HL-60/S4 (cell line): ENCODE measurements around the gene RARRES1.

Experiments used
- in situ Hi-C: fragments of 300-500 bp; cut with MboI; formaldehyde crosslinking; loops from 2 replicates; pipeline ENCODE4 v1.14.3; 2022; ENCODE audit warnings: low sequenced_read_pairs

The RARRES1 gene

DNA sequence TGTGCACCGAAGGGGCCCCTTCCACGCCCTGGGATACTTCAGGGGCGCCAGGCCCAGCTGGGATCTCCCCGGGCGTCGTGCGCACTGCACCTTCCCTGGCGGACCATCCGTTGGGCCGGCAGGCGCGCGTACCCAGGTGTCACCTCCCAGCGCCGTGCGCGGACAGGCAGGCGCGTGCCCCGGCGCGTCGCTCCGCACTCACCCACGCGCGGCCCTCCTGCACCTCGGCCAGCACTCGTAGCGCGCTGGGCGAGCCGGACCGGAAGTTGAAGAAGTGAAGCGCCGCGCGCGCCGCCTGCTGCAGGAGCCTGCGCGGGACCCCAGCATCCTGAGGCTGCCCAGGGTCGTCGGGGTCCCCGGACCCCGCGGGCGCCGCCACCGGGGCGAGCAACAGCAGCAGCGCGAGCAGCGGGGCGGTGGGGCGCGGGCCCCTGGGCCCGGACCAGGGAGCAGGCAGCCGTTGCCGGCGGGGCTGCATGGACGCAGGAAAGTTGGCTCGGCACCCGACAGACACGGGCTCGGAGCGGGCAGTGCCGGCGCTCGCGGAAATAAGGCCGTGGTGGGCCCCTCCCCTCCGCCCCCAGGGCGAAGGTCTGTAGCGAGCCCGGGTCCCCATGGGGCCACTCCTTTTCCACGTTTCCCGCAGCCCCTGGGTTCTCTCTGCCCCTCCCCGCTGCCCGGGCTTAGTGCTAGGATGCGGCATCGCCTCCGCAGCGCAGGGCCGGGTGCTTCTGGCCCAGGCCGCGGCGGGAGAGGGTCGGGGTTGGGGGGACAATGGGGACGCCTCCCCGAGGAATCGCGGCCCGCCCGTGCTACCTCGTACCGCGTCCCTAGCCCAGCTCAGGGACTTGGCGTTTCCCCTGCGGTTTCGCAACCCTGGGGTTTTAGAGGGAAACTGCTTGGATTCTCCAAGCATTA is at the start of gene RARRES1:
Gene RARRES1, minus strand, starts transcription at position 520 of the 918 bp plus-strand sequence. Its CDS starts 42 bp downstream, at position 478.
- in situ Hi-C loops, result no loop called here

DNA sequence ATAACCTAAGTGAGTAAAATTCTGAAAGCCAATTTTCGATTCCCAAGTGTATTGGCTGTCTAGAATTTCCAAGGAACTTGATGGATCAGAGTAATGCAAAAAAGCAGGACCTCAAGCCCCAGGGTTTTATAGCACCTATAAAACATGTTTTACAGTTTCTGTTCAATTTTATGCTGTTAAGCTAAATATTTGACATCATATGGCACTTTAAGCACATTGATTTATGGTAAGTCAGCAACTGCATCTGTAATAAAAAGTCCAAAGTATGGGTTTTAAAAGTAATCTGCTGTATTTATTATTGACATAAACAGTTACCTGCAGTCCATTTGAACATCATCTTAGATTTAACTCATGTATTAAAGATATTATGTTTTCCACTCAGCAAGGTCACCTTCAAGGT is 49.6 kb upstream of the RARRES1 start:
- in situ Hi-C loops, result loop anchor here (25.0 kb wide), 3 partner anchors 120 to 1170 kb away; partner anchors contain the start of gene LXN

- in situ Hi-C loops, result loop anchor here (25.0 kb wide), 3 partner anchors 119 to 1169 kb away; partner anchors contain the start of gene LXN
Measured at GRCh38 chr3:158781191-158781590, 48.9 kb upstream of the RARRES1 start.

DNA sequence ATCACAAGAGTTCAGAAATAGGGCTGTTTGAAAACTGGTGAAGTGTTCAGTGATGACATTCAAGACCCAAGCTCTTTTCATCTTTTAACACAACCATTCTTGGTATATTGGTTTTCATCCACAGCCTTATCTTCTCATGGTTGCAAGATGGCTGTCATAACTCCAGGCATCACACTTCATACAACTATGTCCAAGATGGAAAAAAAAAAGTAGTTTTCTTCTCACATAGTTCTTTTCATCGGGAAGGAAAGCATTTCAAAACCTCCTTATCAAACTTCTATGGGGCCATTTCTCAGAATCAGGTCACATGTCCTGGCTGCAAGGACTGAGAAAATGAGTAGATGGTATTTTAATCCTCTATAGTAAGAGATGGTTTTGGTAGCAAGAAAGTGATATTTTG is 48.5 kb upstream of the RARRES1 start:
- in situ Hi-C loops, result loop anchor here (25.0 kb wide), 3 partner anchors 118 to 1168 kb away; partner anchors contain the start of gene LXN

DNA sequence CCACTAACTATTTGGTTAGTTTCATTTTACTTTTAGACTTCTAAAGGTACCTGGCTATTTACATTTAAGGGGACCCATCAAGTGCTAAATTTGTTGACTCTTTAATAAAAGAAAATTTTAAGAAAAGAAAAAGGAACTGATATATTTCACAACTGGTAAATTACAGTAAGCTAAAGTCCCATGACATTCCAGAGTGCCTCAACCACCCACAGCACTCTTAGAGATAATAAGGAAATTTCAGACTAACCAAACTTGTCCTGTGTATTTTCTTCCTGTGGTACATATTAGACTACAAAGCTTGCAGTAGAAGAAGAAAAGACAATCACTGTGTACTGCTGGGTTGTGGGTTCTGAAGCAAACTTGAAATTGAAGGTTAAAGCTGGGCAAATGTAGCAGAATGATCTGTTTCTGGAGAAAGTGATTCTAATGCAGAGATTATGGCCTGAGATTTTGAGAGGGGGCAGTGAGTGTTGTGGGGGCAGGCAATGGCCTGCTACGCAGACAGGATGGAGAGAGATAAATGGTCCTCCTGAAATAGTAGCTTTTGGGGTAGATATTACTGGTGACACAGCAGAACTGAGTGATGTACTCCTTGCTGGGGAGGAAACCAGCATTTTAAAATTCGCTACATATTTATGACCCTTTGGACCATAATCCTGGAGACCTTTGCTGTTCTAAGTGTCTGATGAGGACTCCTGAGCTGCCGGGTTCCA is 45.1 kb upstream of the RARRES1 start:
- in situ Hi-C loops, result loop anchor here (25.0 kb wide), 3 partner anchors 115 to 1165 kb away; partner anchors contain the start of gene LXN

DNA sequence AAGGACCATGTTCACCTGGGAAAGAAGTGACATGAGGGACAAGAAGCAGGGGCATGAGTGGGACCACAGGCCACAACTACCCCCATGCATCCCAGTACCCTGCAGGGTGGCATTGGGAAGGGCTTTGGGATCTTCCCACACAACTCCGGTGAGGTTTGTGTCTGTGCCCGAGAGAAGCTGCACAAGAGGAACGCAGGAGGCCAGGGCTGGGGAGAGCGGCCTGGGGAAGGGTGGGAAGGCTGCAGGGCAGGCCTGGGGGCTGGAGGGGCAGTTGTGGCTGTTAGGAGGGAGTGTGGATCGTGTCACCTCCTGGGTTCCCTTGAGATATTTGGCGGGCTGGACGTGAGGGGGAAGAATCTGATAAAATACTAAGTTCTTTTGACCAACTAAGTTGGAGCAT is 44.3 kb upstream of the RARRES1 start:
- in situ Hi-C loops, result loop anchor here (25.0 kb wide), 3 partner anchors 114 to 1164 kb away; partner anchors contain the start of gene LXN

- in situ Hi-C loops, result loop anchor here (25.0 kb wide), 3 partner anchors 113 to 1163 kb away; partner anchors contain the start of gene LXN
Measured at GRCh38 chr3:158775426-158776410, 43.5 kb upstream of the RARRES1 start.

DNA sequence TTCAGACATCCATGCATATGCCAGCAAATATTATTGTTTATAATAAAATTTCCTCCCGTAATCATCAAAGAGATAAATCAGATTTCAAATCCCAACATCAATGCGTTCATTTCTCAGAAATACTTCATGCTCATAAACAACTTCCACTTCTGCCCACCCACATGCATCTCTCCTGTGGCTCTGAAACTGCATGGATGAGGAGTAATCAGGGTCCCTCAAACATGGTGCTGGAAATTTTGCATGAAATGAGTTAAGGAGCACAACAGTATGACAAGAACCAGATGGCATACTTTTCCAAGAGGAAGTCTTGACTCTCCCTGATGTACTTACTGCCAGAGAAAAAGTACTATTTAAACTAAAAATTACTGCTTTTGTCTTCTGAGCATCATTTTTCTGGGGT is 42.7 kb upstream of the RARRES1 start:
- in situ Hi-C loops, result loop anchor here (25.0 kb wide), 3 partner anchors 113 to 1163 kb away; partner anchors contain the start of gene LXN

DNA sequence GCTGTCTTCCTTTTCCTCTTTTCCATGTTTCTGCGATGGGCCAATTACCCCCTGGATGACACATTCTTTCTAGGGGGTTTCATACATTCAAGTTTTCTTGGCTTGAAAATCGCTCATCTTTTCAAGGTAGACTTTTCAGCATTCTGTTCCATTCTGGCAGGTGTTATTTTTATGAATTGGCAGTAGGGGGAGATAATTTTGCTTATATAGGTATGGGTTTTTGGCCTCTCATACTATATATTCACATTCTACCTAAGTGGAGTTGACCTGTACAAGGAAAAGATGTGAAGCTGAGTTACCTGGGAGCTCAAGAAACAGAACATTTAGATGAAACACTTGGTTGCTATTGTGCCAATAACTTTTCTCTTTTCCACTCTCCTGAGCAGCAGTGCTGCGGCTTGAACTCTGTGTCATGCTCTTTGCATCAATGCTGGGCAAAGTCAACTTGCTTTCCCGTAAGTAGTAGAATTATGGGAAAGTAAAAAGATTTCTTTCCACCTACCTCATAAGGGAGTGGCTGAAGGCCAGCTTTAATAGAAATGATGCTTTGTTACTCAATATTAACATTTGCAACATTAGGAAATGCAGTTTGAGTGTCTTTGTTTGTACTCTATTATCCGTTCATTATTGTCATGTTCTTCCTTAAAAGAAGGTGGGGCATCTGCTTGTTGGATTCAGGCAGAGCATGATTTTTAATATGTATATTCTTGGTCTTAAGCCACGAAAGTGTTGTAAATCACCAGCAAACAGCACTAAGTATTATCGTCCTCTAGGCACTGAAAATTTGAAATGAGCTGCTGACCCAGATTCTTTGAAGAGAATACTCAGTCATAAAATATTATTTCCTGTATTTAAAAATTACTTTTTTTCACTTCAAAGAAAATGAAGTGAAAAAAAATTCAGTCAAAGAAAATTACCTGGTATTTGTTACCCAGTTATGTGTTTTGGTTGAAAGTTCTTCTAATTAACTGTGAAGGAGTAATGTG is 41.9 kb upstream of the RARRES1 start:
- in situ Hi-C loops, result no loop called here

DNA sequence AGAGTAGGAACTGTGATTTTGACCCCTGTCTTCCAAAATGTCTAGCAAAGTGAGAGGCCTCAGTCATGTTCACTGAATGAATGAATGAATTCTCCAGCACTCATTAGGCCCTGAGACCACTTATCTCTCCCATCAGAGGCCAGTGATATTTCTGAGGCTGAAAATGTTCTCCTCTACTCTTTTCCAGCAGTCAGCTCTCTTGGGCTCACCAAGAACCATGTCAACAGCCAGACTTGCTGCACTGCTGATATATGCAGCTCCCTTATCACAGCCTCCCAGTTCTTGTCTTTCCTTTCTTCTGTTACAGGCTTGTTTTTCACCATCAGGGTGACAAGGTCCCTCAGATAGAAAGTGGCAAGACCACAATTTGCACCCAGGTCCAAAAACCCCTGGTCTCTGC is 40.9 kb upstream of the RARRES1 start:
- in situ Hi-C loops, result no loop called here

- in situ Hi-C loops, result no loop called here
Measured at GRCh38 chr3:158771982-158772381, 39.7 kb upstream of the RARRES1 start.

- in situ Hi-C loops, result no loop called here
Measured at GRCh38 chr3:158771577-158771976, 39.3 kb upstream of the RARRES1 start.

GRCh38 chr3:158770741-158771350 is 38.6 kb upstream of the RARRES1 start:
- in situ Hi-C loops, result no loop called here

- in situ Hi-C loops, result no loop called here
Measured at GRCh38 chr3:158769952-158770740, 37.9 kb upstream of the RARRES1 start.

GRCh38 chr3:158769549-158769948 is 37.3 kb upstream of the RARRES1 start:
- in situ Hi-C loops, result no loop called here

DNA sequence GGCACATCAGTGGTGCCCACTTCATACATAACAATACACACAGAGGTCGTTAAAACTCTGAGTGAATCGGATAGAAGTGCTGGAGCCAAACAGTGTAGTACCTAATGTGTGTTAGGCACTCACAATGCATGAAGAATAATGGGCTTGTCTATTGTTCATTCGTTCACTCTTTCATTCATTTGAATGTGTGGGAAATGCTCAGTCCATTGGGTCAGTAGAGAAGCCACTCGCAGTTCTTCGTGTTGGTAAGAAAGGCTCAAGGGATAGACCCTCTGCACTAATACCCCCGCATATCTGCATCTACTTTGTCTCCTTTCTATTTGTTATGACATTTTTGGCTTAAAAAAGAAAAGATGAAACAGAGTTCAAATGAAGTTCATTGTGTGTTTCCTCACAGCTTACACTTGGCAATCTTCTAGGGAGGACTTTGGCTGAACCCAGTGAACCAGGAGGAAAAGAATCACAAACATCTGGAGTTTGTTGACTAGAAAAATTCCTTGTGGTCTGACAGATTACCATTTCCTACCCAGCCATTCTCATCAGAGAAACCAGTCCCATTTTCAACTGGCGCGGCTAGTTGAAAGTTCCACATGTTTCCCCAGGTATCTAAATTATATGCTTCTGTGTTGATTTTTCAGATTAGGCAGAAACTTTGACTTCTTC is 36.8 kb upstream of the RARRES1 start:
- in situ Hi-C loops, result no loop called here

- in situ Hi-C loops, result no loop called here
Measured at GRCh38 chr3:158768361-158768787, 36.1 kb upstream of the RARRES1 start.
